Measurements from ENCODE around the gene EBI3.

GRCh38 chr19:4268816-4269430, 39.6 kb downstream of the EBI3 start:
- TF ChIP-seq SCMH1 (CRISPR knock-in tag; IDR thresholded peaks at IDR 0.05; ENCODE audit: borderline replicate concordance): no peak
- no peak for TF ChIP-seq KLF6 (CRISPR knock-in tag; IDR thresholded peaks at IDR 0.05)
